GM21723 (cell line): Measurements from ENCODE around the gene CCL25.
"Not testable (repeated sequence)": the region's sequence is repeated elsewhere in the genome, so short reads cannot be mapped to it uniquely, and the experiment has no call there.

ENCODE experiments used
- ATAC-seq: cut with Tn5 transposase; IDR thresholded peaks from one replicate; pipeline ENCODE4 v1.9.1; 2021; ENCODE audit warnings: mild to moderate bottlenecking, moderate library complexity; ENCODE audit not compliant: unreplicated experiment

Gene CCL25, protein sequence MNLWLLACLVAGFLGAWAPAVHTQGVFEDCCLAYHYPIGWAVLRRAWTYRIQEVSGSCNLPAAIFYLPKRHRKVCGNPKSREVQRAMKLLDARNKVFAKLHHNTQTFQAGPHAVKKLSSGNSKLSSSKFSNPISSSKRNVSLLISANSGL

DNA sequence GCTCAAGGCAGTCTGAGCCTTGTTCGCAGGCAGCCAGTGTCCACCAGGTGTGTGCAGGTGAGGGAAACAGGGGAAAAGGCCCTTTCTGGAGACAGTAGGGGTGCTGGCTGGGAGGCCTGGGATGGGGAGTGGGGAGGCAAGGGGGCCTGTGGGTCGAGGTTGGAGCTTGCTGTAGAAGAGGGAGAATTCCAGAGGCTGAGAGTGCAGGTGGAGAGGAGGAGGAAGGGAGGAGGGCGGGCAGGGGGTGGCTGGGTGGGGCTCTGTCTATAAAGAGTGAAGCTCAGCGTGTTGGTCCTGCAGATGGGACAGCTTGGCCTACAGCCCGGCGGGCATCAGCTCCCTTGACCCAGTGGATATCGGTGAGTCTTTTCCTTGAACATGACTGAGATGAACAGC lies at the start of gene CCL25:
Gene CCL25, plus strand, starts transcription at position 297 of the 396 bp plus-strand sequence. CDS start 290 bp downstream, outside the sequence.
- ATAC-seq: no peak

DNA sequence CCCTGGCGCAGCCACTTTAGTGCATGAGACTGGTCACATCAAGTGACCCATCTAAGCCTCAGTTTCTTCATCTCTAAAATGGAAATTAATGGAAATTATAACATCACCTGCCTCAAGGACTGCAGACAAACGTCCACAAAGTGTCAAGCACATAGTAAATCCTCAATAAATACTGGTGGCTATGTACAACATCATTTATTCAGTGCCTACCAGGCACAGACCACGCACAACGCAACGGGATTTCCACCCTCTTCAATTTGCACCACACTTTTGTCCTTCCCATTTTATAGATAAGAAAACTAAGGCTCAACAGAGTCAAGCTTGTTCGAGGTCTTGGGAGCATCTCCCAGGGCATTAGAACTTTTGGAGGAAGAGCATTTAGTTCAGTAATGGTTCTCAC lies 48.6 kb upstream of the CCL25 start:
- no peak for ATAC-seq

DNA sequence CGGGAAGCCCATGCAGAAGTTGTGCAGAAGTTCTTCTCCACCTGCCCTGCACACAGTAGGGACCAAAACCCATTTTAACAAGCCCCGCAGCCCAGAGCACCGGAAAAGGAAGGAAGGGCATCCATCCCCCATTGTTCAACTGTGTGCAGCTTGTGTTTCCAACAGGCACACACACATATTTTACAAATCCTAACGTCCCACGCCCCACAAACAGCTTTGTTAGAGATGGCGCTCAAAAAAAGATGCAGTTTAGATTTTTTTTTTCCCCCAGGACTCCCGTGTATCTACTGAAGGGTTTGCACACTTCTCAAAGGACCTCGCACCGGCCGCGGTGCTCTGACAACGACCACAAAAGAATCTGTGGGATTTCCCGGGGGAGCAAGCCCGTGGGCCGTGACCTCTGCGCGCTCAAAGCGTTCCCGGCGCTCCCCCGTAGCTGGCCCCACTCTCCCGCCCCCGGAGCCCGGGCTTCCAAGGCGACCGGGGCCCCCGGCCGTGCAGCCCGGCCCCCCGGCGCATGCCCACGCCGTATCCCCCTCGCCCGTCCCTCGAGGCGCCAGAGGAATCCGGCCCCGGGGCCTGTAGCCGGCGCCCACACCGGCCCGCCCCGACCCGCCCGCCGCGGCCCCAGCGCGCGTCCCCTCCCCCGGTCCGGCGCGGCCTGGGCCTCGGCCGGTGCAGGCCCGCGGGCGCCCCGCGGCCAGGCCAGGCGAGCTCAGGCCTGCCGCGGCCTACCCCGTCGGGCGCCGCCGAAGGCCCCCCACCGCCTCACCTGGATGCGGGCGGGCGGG lies 47.6 kb upstream of the CCL25 start:
- peak; percentile 32 for ATAC-seq

DNA sequence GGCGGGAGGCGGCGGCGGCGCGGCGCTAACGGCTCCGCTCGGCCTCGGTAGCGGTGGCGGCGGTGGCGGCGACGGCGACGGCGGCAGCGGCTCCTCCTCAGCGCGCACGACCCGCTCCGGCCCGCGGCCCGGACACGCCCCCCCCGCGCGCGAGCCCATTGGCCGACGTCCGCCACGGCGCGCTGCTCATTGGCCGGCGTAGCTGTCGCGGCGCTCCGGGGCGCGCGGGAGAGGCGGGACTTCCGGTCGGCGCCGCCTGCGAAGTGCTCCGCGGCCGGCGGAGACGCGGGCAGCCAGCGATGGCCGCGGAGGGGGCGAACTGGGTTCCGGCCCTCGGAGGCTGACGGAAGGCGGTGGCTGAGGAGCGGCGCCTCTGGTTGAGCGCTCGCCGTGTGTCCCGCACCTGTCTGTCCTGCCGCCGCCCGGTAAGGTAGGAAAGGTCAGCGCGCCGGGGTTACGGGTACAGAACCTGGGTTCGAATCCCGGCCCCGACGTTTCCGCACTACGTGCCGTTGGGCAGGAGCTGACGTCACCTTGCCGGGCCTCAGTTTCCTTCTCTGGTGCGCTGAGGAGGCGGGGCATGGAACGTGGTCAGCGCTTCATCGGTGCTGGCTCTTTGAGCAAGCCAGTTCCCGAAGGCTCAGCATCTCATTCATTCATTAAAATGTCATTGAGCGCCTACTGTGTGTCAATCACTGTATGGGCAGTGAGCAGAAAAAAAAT lies 46.9 kb upstream of the CCL25 start, which contains the start of gene ELAVL1:
Gene ELAVL1, minus strand, starts transcription at position 108 of the 723 bp plus-strand sequence. CDS start 13,826 bp downstream, outside the sequence.
- ATAC-seq: peak; percentile 70

DNA sequence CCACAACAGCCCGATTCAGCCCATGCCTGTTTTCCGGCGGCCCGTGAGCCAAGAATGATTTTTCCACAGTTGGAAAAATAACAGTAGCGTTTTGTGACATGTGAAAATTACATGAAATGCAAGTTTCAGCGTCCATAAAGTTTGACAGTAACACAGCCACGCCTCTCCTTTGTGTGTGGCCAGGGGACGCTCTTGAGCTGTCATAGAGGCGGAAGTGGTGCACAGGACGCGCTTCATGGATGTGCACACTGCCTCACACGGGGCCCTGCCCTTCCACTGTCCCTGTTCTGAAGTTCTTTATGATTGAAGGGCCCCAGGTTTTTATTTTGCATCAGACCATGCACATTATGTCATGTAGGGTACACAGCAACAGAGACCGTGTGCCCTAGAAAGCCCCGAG lies 34.8 kb upstream of the CCL25 start:
- ATAC-seq: no peak

DNA sequence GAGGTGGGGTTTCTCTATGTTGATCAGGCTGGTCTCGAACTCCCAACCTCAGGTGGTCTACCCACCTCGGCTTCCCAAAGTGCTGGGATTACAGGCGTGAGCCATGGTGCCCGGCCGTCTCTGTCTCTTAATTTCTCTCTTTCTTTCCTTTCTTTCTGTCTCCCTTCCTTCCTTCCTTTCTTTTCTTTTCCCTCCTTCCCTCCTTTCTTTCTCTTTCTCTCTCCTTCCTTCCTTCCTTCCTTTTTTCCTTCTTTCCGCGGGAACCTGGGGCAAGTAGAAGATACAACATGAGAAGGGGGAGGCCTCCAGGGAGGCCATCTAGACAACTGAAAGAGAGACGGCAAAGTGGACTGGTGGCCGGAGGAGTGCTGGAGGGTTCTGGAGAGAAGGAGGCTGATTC lies 31.9 kb upstream of the CCL25 start:
- ATAC-seq: no peak

DNA sequence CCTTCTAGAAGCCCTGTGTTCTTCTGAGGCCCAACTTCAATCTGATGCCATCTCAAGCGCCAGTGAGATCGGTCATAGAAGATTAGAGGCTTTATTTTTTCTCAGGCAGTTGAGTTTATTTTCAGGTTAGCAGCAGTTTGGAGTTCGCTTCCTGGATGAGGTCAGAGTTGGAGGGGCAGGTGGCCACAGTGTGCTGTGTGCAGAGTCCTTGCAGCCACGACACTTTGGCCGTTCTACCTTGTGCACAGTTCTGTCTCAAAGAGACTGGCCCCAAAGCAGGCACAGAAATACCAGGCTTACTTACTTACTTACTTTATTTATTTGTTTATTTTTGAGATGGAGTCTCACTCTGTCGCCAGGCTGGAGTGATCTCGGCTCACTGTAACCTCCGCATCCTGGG lies 31.2 kb upstream of the CCL25 start:
- no peak for ATAC-seq

DNA sequence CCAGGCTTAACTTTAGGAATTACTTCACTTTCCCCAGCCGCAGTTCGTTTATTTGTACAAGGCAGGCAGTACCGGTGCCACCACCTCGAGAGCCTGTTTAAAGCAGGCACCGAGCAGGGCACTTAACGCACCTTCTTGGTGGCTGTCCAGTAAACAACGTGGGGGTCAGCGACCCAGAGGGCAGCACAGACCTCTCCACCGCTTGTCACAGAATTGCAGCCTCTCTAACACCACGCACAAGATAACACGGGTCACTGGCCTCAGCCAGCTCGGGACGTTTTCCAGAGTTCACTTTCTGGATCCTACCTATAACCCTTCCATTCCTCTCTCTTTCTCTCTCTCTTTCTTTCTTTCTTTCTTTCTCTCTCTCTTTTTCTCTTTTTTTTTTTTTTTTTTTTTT lies 30.3 kb upstream of the CCL25 start:
- no peak for ATAC-seq

DNA sequence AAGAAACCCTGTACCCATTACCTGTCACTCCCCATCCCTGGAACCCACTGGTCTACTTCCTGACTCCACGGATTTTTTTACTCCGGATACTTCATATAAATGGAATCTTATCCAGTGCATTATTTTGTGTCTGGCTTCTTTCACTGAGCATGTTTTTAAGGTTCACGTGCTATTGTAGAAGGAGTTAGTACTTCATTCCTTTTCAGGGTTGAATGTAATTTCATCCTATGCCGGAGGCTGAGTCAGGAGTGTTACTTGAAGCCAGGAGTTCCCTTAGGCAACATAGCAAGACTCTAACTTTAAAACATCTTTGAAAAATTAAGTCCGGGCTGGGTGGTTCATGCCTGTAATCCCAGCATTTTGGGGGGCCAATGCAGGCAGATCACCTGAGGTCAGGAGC lies 29.2 kb upstream of the CCL25 start:
- no peak for ATAC-seq

DNA sequence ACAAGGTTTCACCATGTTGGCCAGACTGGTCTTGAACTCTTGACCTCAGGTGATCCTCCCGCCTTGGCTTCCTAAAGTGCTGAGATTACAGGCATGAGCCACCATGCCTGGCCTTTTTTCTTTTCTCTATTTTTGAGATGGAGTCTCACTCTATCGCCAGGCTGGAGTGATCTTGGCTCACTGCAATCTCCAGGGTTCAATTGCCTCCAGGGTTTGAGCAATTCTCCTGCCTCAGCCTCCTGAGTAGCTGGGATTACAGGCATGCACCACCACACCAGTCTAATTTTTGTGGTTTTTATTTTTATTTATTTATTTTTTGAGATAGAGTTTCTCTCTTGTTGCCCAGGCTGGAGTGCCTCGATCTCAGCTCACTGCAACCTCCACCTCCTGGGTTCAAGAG lies 28.3 kb upstream of the CCL25 start:
- ATAC-seq: not testable (repeated sequence)

DNA sequence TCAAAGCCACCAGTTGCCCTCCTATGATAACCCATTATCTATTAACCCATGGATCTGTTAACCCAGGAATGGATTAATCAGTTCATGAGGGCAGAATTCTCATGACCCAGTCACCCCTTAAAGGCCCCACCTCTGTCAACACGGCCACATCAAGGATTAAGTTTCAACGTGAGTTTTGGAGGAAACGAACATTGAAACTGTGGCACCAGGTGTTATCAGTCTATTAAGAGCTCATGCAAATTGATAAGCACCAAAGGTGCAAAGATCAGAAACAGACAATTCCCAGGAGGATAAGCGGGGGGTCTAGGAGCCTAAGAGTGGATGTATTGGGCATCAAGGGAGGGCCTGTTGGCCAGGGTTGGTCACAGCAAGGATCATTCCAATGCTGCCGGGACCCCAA lies 27.2 kb upstream of the CCL25 start:
- ATAC-seq: no peak

DNA sequence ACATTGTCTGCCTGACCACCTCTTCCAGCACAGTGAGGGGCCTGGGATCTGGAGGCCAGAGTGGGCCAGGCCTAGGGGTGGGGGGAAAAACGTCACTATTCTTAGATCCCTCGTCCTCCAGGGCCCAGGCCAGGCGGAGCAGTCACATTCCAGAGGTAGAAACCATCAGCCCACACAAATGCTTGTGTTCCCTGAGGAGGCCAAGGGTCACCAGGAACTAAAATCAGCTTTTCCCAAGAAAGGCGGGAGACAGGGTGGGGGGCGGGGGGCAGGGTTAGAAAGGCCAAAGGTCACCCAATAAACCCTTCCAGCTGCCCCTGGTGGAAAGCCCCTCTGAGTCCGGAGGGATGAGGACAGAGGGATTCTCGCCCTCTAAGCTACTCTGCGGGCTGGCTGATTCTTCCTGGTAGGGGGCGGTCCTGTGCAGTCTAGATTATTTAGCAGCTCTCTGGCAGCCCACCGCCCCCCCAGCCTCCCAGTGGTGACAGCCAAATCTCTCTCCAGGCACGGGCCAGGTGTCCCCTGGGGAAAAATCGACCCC lies 23.5 kb upstream of the CCL25 start:
- no peak for ATAC-seq

DNA sequence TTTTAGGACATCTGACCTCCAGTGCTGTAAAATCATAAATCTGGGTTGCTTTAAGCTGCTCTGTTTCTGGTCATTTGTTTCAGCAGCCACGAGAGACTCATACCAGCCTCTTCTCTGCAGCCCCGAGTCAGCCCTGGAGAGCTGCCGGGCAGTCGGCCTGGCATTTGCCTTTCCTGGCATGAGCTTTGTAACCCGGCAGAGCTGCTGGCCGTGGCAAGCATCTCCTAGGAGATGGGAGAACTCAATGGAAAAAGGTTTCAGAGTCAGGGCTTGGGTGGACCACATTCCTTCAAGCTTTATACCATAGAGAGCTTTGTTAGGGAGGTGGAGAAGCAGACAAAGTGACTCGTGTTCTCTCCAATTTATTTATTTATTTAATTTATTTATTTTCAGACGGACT lies 21.6 kb upstream of the CCL25 start:
- ATAC-seq: no peak

DNA sequence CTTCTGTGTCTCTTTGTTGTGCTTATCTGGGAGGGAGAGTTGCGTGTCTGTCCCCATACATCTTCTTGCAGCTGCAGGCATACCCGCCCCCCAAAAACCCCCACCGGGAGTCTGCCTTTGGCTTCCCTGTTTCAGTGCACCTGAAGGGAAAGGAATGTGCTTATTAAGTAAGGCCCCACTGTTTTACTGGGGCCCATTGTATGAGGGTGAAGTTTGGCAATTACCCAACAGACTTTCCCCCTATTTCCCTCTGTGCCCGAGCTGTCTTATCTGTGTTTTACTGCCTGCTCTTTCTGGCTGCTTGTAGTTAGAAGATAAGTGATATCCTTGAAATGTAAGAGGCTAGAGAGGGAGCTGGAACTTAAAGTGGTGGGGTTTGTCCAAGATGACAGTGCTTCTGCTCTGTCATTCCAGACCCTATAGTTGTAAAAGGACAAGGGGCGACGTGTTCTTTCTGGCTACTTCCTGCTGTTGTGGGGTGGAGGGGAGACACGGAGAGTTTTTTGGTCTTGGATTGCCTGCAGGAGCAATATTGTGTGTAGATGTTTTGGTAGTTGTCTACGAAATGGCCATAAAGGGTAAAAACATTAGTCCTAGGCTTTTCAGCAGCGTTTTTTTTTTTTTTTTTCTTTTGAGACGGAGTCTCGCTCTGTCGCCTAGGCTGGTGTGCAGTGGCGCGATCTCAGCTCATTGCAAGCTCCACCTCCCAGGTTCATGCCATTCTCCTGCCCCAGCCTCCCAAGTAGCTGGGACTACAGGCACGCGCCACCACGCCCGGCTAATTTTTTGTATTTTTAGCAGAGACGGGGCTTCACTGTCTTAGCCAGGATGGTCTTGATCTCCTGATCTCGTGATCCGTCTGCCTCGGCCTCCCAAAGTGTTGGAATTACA lies 19.0 kb upstream of the CCL25 start:
- not testable (repeated sequence) for ATAC-seq

DNA sequence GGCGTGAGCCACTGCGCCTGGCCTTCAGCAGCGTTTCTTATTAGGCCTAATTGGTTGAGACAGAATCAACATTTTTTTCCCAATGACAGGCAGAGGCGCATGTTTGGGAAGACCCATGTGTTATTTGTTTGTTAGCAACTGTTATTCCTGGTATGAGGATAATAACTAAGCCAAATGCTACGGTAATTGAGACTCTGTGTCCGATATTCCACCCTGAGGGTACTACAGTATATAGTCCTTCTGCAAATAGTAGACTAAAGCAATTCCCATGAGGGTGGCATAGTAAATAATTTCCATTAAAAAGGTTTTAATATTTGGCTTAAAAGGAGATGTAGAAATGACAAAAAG lies 18.4 kb upstream of the CCL25 start:
- no peak for ATAC-seq

DNA sequence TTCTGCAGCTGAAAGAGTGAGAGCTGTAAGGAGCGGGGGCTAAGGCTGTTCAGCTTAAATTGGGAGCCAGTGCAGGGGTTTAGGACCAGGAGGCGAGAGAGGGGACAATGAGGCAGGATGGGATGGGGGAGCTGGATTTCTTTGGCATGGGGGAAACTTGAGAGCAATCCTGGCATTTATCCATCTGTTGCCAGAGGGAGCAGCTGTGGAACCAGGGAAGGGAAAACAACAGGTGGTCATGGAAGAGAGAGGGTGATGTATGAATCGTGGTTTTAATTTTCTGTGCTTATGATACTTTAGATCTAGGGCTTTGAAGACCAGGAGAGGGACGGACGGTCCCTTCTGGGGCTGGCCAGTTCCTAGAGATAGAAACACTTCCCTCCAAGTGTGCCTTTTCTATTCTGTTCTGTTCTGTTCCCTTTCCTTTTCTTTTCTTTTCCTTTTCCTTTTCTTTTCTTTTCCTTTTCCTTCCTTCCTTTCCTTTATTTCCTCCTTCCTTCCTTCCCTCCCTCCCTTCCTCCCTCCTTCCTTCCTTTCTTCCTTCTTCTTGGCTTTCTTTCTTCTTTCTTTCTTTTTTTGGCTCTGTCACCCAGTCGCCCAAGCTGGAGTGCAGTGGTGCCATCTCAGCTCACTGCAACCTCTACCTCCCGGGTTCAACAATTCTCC lies 16.0 kb upstream of the CCL25 start:
- ATAC-seq: no peak

DNA sequence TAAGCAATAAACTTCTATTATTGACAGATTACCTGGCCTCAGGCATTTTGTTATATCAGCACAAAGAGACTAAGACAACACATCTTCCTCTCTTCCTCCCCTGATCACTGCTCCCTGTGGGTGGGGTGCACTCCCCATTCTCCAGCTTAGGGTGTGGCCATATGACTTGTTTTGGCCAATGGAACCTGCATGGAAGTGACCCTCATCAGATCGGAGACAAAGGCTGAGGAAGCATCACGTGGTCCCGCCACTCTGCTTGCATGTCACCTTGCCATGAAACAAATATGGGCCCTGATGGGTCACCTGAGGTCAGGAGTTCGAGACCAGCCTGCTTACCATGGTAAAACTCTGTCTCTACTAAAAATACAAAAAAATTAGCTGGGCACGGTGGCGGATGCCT lies 13.7 kb upstream of the CCL25 start:
- ATAC-seq: no peak

DNA sequence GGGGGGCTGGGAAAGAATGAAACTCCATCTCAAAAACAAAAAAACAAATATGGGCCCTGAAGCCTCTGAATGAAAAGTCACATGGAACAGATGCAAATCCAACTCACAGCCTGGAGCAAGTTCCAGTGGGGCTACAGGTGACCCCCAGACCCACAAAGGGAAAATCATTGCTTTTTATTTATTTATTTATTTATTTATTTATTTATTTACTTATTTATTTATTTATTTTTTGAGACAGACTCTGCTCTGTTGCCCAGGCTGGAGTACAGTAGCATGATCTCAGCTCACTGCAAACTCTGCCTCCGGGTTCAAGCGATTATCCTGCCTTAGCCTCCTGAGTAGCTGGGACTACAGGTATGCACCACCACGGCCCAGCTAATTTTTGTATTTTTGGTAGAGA lies 13.3 kb upstream of the CCL25 start:
- no peak for ATAC-seq

DNA sequence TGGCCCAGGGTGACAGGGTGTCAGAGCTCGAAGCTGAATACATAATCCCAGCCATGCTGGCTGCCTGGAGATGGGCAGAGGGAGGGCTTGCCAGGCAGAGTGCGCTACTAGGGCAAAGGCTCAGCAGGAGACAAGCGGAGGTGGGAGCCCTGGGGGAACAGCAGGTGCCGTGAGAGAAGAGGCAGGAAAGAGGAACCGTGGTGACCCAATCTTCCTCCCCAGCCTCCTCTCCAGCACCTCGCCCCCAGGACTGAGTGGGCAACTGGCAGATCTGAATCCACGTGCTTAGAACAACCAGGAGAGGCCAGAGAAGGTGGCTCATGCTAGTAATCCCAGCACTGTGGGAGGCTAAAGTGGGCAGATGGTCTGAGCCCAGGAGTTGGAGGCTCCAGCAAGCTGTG lies 11.0 kb upstream of the CCL25 start:
- no peak for ATAC-seq

DNA sequence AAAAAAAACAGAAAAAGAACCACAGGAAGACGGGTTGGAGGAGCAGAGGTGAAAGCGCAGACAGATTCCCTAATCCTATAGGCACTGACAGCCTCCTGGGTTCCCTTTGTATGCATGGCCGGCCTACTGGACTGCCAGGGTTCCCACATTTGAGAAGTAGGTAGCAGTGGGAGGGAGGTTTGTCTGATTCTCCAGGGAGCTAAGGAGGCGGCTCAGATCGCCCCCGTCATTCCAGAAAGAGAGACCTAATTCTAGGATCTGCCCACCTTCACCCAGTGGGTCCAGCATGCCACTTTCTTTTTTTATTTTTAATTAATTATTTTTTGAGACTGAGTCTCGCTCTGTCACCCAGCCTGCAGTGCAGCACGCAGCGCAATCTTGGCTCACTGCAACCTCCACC lies 9.7 kb upstream of the CCL25 start:
- ATAC-seq: no peak
